ENCODE results near the gene GPAM.
"Not testable (repeated sequence)": the region's sequence is repeated elsewhere in the genome, so short reads cannot be mapped to it uniquely, and the experiment has no call there.

GPAM gene

GRCh38 chr10:112214298-112214926 lies 30.8 kb upstream of the GPAM start:
- no peak for DNase-seq

- DNase-seq = no peak
Observed at GRCh38 chr10:112213836-112214235, 30.3 kb upstream of the GPAM start.

GRCh38 chr10:112213098-112213823 lies 29.7 kb upstream of the GPAM start:
- no peak for DNase-seq

GRCh38 chr10:112210666-112211065 lies 27.1 kb upstream of the GPAM start:
- DNase-seq = no peak

DNA sequence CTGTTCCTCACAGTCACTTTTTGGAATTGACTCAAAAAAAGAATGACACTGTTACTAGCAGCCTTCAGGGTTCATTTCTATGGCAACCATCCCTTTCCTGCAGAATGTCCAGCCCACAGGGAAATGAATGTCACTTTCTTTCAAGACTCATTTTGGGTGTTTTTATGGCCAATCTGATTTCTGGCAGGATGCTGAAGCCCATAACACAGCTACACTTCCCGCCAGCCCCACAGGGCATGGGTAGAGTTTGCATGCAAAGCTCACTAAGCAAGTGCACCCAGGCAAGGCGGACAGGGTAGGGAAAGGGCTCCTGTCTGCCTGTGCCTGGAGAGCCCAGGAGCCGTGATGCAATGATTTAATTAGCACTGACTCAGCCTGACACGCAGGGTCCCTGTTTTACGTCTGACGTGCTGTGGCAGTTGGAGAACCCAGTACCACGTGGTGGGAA lies 26.1 kb upstream of the GPAM start:
- no peak for DNase-seq

- DNase-seq = peak; percentile 36
Observed at GRCh38 chr10:112208997-112209396, 25.4 kb upstream of the GPAM start.

- no peak for DNase-seq
Observed at GRCh38 chr10:112208292-112208691, 24.7 kb upstream of the GPAM start.

DNA sequence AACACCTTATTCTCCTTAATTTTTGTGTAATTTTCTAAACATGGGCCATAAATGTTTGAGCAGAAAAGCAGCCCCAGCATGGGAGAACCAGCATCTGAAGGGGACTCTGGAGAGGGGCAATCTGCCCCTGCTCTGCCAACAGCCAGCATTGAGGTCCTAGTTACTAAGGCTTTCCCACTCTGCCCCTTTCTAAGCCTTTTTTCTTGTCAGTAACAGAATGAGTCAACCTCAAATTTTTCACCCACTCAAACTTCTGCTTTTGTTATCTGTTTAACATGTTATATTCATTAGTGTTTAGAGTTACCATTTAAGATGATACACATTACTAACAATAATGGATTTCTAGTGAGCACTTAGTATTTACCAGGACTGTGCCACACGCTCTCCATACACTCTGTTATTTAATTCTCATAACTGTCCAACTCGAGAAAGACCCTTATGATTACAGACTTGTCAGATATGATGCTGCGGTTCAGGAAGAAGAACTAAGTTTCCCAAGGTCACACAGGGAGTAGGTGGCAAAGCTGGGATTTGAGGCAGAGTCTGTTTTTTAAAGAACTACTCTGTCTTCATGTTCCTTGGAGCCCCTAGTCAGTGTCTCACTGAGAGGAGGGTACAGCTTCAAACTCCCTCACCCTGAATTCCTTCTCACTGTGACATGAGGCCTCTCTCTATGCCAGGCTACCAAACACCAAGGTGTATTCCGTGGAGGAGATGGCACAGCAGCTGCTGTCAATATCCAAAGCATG lies 19.9 kb upstream of the GPAM start:
- no peak for DNase-seq

GRCh38 chr10:112202561-112203241 lies 19.1 kb upstream of the GPAM start:
- DNase-seq = no peak

GRCh38 chr10:112202076-112202475 lies 18.5 kb upstream of the GPAM start:
- DNase-seq = no peak

DNA sequence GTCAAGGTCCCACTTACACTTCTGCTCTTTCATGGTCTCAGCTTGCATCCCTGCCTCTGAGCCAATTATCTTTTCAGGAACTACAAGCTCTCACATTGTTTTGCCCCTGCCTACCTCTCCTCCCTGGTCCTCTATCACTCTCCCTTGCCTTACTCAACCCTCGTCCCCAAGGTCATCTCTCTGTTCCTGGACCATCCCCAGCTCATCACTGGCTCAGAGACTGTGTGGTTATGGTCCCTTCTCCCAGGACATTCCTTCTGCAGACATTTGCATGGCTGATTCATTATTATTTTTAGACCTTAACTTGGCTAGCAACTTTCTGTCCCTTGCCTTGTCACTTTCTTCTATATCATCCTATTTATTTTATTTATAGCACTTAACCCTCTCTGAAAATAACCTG lies 17.8 kb upstream of the GPAM start:
- DNase-seq = no peak

- DNase-seq = not testable (repeated sequence)
Observed at GRCh38 chr10:112200259-112200658, 16.7 kb upstream of the GPAM start.

DNA sequence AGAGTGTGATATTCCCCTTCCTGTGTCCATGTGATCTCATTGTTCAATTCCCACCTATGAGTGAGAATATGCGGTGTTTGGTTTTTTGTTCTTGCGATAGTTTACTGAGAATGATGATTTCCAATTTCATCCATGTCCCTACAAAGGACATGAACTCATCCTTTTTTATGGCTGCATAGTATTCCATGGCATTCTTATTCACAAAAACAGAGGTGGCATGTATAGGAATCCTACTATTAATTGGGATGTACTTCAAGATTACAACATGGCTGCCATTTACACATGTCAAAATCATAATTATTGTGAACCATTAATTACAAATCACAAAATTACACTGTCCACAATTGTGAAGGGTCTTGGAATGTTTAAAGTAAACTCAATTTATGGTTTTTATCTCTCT lies 14.1 kb upstream of the GPAM start:
- DNase-seq = not testable (repeated sequence)

DNA sequence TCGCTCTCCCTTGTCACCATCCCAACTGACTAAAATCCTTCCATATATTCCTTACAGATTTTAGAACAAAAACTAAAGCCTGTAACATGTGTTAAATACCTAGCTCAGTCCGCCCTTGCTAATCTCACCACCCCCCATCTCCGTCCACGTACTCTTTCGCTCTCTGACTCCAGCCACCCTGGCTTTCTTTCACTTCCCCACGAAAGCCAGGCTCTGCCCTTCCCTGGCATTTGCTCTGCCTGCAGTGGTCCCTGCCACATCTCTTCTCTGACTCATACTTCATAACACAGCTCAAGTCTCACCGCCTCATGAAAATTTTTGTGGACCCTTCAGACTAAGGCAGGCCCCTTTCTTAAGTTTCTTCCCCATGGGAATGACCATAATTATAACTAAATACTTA lies 11.7 kb upstream of the GPAM start:
- no peak for DNase-seq

DNA sequence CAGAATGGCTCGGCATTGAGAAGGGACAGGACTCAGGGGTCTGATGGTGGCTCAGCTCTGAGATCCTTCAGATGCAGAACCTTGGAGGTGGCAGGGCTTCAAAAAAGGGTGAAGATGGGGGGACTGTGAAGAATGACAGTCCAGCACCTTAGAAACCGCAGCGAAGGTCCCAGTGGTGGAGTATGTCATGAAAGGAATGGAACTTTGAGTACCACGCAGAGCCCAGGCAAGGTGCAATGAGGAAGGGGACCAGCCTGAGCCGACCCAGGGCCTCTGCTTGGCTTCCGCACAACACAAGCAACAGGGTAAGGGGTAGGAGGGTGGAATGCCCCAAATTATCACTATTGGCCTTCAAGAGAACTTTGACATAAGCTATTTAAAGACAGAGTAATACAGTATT lies 8.2 kb upstream of the GPAM start:
- DNase-seq = no peak

- DNase-seq = no peak
Observed at GRCh38 chr10:112191041-112191590, 7.6 kb upstream of the GPAM start.

DNA sequence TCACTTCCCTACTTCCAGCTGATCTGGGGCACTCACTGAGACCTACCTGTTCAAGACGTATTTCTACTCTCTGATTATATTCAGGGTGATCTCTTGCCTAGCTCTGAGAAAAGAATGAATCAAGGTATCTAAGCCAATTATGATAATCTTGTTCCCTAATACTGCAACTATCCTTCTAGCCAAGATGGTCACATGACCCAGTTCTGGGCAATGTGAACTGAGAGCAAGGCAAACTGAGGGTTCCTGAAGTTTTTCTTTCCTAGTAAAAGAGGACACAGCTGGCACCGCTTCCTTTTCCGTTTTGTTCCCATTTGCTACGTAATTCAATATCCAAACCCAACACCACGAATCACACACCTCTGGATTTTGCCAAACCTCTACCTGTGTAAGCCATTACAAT lies 5.9 kb upstream of the GPAM start:
- no peak for DNase-seq

DNA sequence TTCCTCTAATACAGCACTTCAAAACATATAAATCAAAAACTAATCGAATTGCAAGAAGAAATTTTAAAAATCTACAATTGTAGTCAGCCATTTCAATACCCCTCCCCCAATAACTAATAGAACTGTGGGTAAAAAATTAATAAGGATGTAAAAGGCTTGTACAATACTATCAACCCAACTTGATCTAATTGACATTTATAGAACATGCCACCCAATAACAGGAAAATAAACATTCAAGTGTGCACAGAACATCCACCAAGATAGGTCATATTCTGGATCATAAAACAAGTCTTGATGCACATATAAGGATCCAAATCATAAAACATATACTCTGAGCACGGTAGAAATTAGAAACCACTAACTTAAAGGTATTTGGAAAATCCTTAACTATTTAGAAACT lies 4.0 kb upstream of the GPAM start:
- no peak for DNase-seq

GRCh38 chr10:112185959-112186358 lies 2.4 kb upstream of the GPAM start:
- no peak for DNase-seq

DNA sequence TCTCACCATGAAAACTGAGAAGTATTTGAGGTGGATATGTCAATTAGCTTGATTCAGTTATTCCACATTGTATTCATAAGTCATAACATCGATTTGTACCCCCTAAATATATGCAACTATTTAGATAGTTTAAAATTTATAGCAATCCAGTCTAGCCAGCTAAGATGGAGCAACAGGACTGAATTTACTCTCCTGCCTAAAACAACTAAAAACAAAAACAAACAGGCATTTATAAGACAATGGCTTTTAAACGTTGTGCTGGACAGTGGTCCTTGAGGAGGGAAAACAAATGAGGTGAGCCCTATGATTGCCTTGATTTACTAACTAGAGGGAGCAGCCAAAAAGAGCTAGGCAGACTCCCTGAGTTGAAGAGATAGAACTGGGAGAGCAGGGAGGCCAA lies 814 bp upstream of the GPAM start:
- DNase-seq = no peak

DNA sequence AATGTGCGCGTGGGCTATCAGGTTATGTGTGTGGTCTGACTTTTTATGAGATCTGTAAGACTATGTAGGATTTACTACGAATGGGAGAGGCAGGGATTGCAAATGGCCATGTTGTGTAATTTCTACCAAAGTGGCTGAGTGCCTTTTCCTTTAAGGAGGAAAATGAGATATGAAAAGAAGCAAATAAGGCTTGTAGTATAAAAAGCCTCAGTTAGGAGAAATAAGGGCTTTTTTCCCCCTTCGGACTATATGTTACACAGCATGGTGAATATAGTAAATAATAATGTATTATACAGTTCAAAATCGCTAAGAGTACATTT lies 447 bp upstream of the GPAM start:
- no peak for DNase-seq

GRCh38 chr10:112182784-112183328 lies 709 bp downstream of the GPAM start:
- no peak for DNase-seq

GRCh38 chr10:112177247-112177646 lies 6.3 kb downstream of the GPAM start:
- DNase-seq = no peak
